ENCODE data around the gene PRDM13. TPM values are rescaled to one million over a fixed set of nuclear protein-coding genes. Genes with fewer than 3 reads are reported as not detected.
"Not testable (repeated sequence)": the region's sequence is repeated elsewhere in the genome, so short reads cannot be mapped to it uniquely, and the experiment has no call there.

The PRDM13 gene
- total RNA-seq, 5 donors from 2014 or later (not counting 1 experiment from before 2014, with no cell fraction given) = not detected

DNA sequence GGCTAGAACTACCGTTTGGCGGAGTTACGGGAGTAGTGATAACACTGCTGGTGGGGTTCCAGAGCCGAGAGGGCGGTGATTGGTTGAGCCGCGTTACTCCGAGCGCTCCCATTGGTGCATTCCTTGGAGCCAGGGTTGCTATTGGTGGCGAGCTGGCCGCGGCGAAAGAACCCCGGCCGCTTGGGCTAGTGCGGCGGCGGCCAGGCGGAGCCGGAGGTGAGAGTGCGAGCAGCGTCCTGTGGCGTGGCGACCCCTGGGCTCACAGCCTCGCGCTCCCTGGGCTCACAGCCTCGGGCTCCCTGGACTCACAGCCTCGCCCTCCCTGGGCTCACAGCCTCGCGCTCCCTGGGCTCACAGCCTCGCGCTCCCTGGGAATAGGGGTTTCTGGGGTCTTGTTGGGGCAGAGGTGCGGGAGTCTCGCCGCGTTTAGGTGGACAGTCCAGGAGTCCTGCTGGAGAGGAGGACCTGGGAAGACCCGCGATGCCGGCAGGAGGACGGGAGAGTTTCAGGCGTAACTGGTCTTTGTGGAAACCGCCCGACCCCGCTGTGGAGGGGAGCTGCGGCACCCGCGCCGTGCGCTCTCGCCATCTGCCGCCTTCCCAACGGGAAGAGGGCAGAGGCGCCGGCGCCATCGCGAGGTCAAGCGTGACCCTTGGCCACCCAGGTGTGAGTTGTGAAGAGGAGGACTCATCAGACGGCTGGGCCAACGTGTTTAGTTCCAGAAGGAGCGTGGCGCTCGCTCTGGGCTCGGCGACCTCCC is 12.2 kb downstream of the PRDM13 start:
- H3K4me3 ChIP-seq (ENCODE audit: control insufficient read depth in 1 of 2, extremely low read depth in 1 of 2, low read length in 1 of 2) = no peak overlapping the region
- Mint-ChIP-seq H3K27ac (no peak overlapping the region), H3K4me3 (no peak overlapping the region), H3K9me3 (peaks cover 0 to 3% (median 0%) of the 10 kb centered on the region in 3 donors), H3K4me1 (peaks cover 9 to 12% (median 10%) of the 10 kb centered on the region in 3 donors), H3K36me3 (no peaks in the 10 kb centered on the region), H3K27me3 (peaks cover 81 to 87% of the 10 kb centered on the region in 2 donors)
- 22% methylated on average over 54 of the region's 65 CpGs for WGBS (ENCODE audit: insufficient coverage)
- ChIA-PET CTCF (no interaction called here), POLR2A (no interaction called here)
- DNase-seq = no peak
- peaks cover 5% of the 10 kb centered on the region for H3K9me3 ChIP-seq
- H3K4me1 ChIP-seq (ENCODE audit: control insufficient read depth in 1 of 2, extremely low read depth in 1 of 2, insufficient read depth in 2 of 2, low read length in 2 of 2) = peaks cover 8 to 15% of the 10 kb centered on the region in 2 experiments
- no peak overlapping the region for H3K27ac ChIP-seq (ENCODE audit: low read length)
- H3K36me3 ChIP-seq (ENCODE audit: control insufficient read depth in 2 of 2, extremely low read depth in 1 of 2, insufficient read depth in 1 of 2, low read length in 1 of 2) = no peaks in the 10 kb centered on the region
- no peak for ATAC-seq (replicated peaks in 1 of 4)
- peaks cover 42 to 48% of the 10 kb centered on the region in 2 experiments for H3K27me3 ChIP-seq (replicated peaks in 1 of 2; ENCODE audit: control insufficient read depth in 2 of 2, extremely low read depth in 1 of 2, insufficient read depth in 2 of 2, low read length in 1 of 2)

DNA sequence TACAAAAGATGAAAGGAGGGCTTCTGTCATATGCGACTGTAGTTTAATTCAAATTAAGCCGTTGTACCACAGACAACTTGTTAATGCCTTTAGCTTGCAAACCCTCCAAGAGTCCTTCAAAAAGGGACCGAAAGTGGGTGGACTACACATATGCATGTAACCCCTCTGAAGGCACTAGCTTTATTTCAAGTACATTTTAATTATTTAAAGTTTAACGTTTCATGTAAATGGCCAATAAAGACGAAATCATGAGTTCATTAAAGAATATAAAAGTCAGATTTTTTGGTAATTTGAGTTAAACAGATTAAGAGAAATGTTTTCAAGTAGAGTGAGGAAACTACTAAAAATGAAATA is 12.8 kb downstream of the PRDM13 start:
- Mint-ChIP-seq H3K27ac (no peak overlapping the region), H3K4me3 (no peak overlapping the region), H3K27me3 (peaks cover 85 to 89% of the 10 kb centered on the region in 2 donors), H3K36me3 (no peaks in the 10 kb centered on the region), H3K4me1 (peaks cover 7 to 10% (median 8%) of the 10 kb centered on the region in 3 donors), H3K9me3 (peaks cover 0 to 5% (median 0%) of the 10 kb centered on the region in 3 donors)
- H3K4me1 ChIP-seq (ENCODE audit: control insufficient read depth in 1 of 2, extremely low read depth in 1 of 2, insufficient read depth in 2 of 2, low read length in 2 of 2) = peaks cover 5 to 10% of the 10 kb centered on the region in 2 experiments
- peaks cover 5% of the 10 kb centered on the region for H3K9me3 ChIP-seq
- no peak overlapping the region for H3K27ac ChIP-seq (ENCODE audit: low read length)
- no peak overlapping the region for H3K4me3 ChIP-seq (ENCODE audit: control insufficient read depth in 1 of 2, extremely low read depth in 1 of 2, low read length in 1 of 2)
- ChIA-PET POLR2A (no interaction called here), CTCF (no interaction called here)
- H3K36me3 ChIP-seq (ENCODE audit: control insufficient read depth in 2 of 2, extremely low read depth in 1 of 2, insufficient read depth in 1 of 2, low read length in 1 of 2) = no peaks in the 10 kb centered on the region
- ATAC-seq (replicated peaks in 1 of 4) (no peak), DNase-seq (no peak)
- WGBS (ENCODE audit: insufficient coverage) = no CpG with 5 or more reads among the region's 5 CpGs
- H3K27me3 ChIP-seq (replicated peaks in 1 of 2; ENCODE audit: control insufficient read depth in 2 of 2, extremely low read depth in 1 of 2, insufficient read depth in 2 of 2, low read length in 1 of 2) = peaks cover 40 to 47% of the 10 kb centered on the region in 2 experiments

- H3K27ac ChIP-seq (ENCODE audit: low read length); POLR2A ChIA-PET; H3K36me3 ChIP-seq (ENCODE audit: control insufficient read depth in 2 of 2, extremely low read depth in 1 of 2, insufficient read depth in 1 of 2, low read length in 1 of 2); DNase-seq; H3K9me3 ChIP-seq; H3K4me3 Mint-ChIP-seq; H3K27ac Mint-ChIP-seq; H3K4me1 ChIP-seq (ENCODE audit: control insufficient read depth in 1 of 2, extremely low read depth in 1 of 2, insufficient read depth in 2 of 2, low read length in 2 of 2); ATAC-seq (replicated peaks in 1 of 4); H3K36me3 Mint-ChIP-seq; H3K4me3 ChIP-seq (ENCODE audit: control insufficient read depth in 1 of 2, extremely low read depth in 1 of 2, low read length in 1 of 2); CTCF ChIA-PET; H3K4me1 Mint-ChIP-seq: not testable (repeated sequence)
- no CpG with 5 or more reads among the region's 2 CpGs for WGBS (ENCODE audit: insufficient coverage)
- Mint-ChIP-seq H3K27me3 (peaks cover 76 to 80% of the 10 kb centered on the region in 2 donors), H3K9me3 (peaks cover 0 to 13% (median 0%) of the 10 kb centered on the region in 3 donors)
- peaks cover 22 to 35% of the 10 kb centered on the region in 2 experiments for H3K27me3 ChIP-seq (replicated peaks in 1 of 2; ENCODE audit: control insufficient read depth in 2 of 2, extremely low read depth in 1 of 2, insufficient read depth in 2 of 2, low read length in 1 of 2)
Measured at GRCh38 chr6:99622044-99622443, 15.4 kb downstream of the PRDM13 start.

- Mint-ChIP-seq H3K36me3 (no peaks in the 10 kb centered on the region), H3K27me3 (peaks cover 39 to 48% of the 10 kb centered on the region in 2 donors), H3K27ac (no peak overlapping the region), H3K4me3 (no peak overlapping the region), H3K9me3 (peaks cover 0 to 10% (median 2%) of the 10 kb centered on the region in 3 donors), H3K4me1 (no peaks in the 10 kb centered on the region)
- Histone ChIP-seq H3K4me3 (ENCODE audit: control insufficient read depth in 1 of 2, extremely low read depth in 1 of 2, low read length in 1 of 2) (no peak overlapping the region), H3K4me1 (ENCODE audit: control insufficient read depth in 1 of 2, extremely low read depth in 1 of 2, insufficient read depth in 2 of 2, low read length in 2 of 2) (no peaks in the 10 kb centered on the region), H3K9me3 (no peaks in the 10 kb centered on the region), H3K27me3 (replicated peaks in 1 of 2; ENCODE audit: control insufficient read depth in 2 of 2, extremely low read depth in 1 of 2, insufficient read depth in 2 of 2, low read length in 1 of 2) (peaks cover 2 to 8% of the 10 kb centered on the region in 2 experiments), H3K27ac (ENCODE audit: low read length) (no peak overlapping the region), H3K36me3 (ENCODE audit: control insufficient read depth in 2 of 2, extremely low read depth in 1 of 2, insufficient read depth in 1 of 2, low read length in 1 of 2) (no peaks in the 10 kb centered on the region)
- CTCF ChIA-PET = no interaction called here
- ATAC-seq (replicated peaks in 1 of 4) (no peak), DNase-seq (no peak)
- POLR2A ChIA-PET = no interaction called here
- 80% methylated on average over 2 of the region's 3 CpGs for WGBS (ENCODE audit: insufficient coverage)
Measured at GRCh38 chr6:99629293-99629692, 22.7 kb downstream of the PRDM13 start.

GRCh38 chr6:99637629-99638028 is 31.0 kb downstream of the PRDM13 start:
- H3K36me3 ChIP-seq (ENCODE audit: control insufficient read depth in 2 of 2, extremely low read depth in 1 of 2, insufficient read depth in 1 of 2, low read length in 1 of 2) = no peaks in the 10 kb centered on the region
- Mint-ChIP-seq H3K9me3 (peaks cover 7 to 18% (median 10%) of the 10 kb centered on the region in 3 donors), H3K27me3 (peaks cover 22% of the 10 kb centered on the region in 2 donors), H3K27ac (no peak overlapping the region), H3K36me3 (no peaks in the 10 kb centered on the region), H3K4me3 (no peak overlapping the region), H3K4me1 (no peaks in the 10 kb centered on the region)
- H3K9me3 ChIP-seq = peaks cover 2% of the 10 kb centered on the region
- 50% methylated on average over 1 of the region's 1 CpG for WGBS (ENCODE audit: insufficient coverage)
- CTCF ChIA-PET = no interaction called here
- H3K4me3 ChIP-seq (ENCODE audit: control insufficient read depth in 1 of 2, extremely low read depth in 1 of 2, low read length in 1 of 2) = no peak overlapping the region
- no peaks in the 10 kb centered on the region for H3K4me1 ChIP-seq (ENCODE audit: control insufficient read depth in 1 of 2, extremely low read depth in 1 of 2, insufficient read depth in 2 of 2, low read length in 2 of 2)
- DNase-seq (no peak), ATAC-seq (replicated peaks in 1 of 4) (no peak)
- H3K27ac ChIP-seq (ENCODE audit: low read length) = no peak overlapping the region
- peaks cover 4 to 5% of the 10 kb centered on the region in 2 experiments for H3K27me3 ChIP-seq (replicated peaks in 1 of 2; ENCODE audit: control insufficient read depth in 2 of 2, extremely low read depth in 1 of 2, insufficient read depth in 2 of 2, low read length in 1 of 2)
- POLR2A ChIA-PET = no interaction called here

- H3K36me3 Mint-ChIP-seq; H3K9me3 ChIP-seq; POLR2A ChIA-PET; H3K36me3 ChIP-seq (ENCODE audit: control insufficient read depth in 2 of 2, extremely low read depth in 1 of 2, insufficient read depth in 1 of 2, low read length in 1 of 2); DNase-seq; ATAC-seq (replicated peaks in 1 of 4); H3K4me3 Mint-ChIP-seq; H3K4me3 ChIP-seq (ENCODE audit: control insufficient read depth in 1 of 2, extremely low read depth in 1 of 2, low read length in 1 of 2); H3K27ac Mint-ChIP-seq; CTCF ChIA-PET; H3K4me1 ChIP-seq (ENCODE audit: control insufficient read depth in 1 of 2, extremely low read depth in 1 of 2, insufficient read depth in 2 of 2, low read length in 2 of 2); H3K27me3 ChIP-seq (replicated peaks in 1 of 2; ENCODE audit: control insufficient read depth in 2 of 2, extremely low read depth in 1 of 2, insufficient read depth in 2 of 2, low read length in 1 of 2); H3K4me1 Mint-ChIP-seq; H3K27ac ChIP-seq (ENCODE audit: low read length): not testable (repeated sequence)
- peaks cover 7 to 18% (median 10%) of the 10 kb centered on the region in 3 donors for H3K9me3 Mint-ChIP-seq
- H3K27me3 Mint-ChIP-seq = peaks cover 16 to 21% of the 10 kb centered on the region in 2 donors
- no CpG with 5 or more reads among the region's 1 CpG for WGBS (ENCODE audit: insufficient coverage)
Measured at GRCh38 chr6:99638358-99638757, 31.7 kb downstream of the PRDM13 start.
